ENCODE data around the gene G3BP2. TPM values are rescaled to one million over a fixed set of nuclear protein-coding genes. Genes with fewer than 3 reads are reported as not detected.

The G3BP2 gene
- polyA plus RNA-seq, 2 of the 4 experiments (the other 2 are of a cell fraction), result 159 to 179 TPM

DNA sequence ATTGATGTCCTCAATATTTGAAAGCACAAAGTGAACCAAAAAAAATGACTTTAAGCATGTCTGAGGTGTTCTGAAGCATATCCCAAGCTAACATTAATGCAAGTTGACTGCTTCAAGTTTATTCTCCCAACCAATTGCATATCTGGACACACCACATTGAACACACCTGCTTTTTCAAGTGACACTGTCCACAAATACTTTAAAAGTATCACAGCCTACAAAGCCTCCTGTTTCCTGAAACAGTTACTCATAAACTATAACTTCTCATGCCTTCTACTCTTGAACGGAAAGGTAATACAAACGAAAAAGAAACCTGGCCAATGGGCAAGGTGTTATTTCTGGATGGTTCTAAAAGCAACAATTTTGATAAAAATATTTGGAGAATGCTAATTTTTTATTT is 44.0 kb downstream of the G3BP2 start:
- peak overlapping the region; percentile 76 for H3K4me2 ChIP-seq
- DNase-seq (ENCODE audit: low read depth in 1 of 2, low spot score in 1 of 2), result no peak
- H3K27ac ChIP-seq, result no peak overlapping the region
- CTCF ChIA-PET, result interaction anchor here (1.5 kb wide), 1 partner anchor 19 kb away, joined by 3 read pairs; no protein-coding TSS in a partner anchor
- peak overlapping the region; percentile 84; the same call in 2 of the 3 replicates for H3K4me3 ChIP-seq
- 45% methylated on average over 2 of the region's 2 CpGs for WGBS (ENCODE audit: missing lambda C conversion rate)
- 0 out of 3 replicates have a peak, but pooled peaks cover 4% of the 10 kb centered on the region for H3K4me1 ChIP-seq
- no peaks in the 10 kb centered on the region for H3K9me3 ChIP-seq
- no peak for ATAC-seq
- POLR2A ChIA-PET, result no interaction called here
- TF ChIP-seq, protein P1, sequence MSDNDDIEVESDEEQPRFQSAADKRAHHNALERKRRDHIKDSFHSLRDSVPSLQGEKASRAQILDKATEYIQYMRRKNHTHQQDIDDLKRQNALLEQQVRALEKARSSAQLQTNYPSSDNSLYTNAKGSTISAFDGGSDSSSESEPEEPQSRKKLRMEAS (IDR thresholded peaks at IDR 0.05), result no peak
- TF ChIP-seq, protein P2, sequence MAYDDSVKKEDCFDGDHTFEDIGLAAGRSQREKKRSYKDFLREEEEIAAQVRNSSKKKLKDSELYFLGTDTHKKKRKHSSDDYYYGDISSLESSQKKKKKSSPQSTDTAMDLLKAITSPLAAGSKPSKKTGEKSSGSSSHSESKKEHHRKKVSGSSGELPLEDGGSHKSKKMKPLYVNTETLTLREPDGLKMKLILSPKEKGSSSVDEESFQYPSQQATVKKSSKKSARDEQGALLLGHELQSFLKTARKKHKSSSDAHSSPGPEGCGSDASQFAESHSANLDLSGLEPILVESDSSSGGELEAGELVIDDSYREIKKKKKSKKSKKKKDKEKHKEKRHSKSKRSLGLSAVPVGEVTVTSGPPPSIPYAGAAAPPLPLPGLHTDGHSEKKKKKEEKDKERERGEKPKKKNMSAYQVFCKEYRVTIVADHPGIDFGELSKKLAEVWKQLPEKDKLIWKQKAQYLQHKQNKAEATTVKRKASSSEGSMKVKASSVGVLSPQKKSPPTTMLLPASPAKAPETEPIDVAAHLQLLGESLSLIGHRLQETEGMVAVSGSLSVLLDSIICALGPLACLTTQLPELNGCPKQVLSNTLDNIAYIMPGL (CRISPR knock-in tag; IDR thresholded peaks at IDR 0.05; ENCODE audit: borderline replicate concordance), result no peak
- TF ChIP-seq FOSL2 (IDR thresholded peaks at IDR 0.05), result no peak
- no peak for TF ChIP-seq FOSL2 (CRISPR knock-in tag; IDR thresholded peaks at IDR 0.05)
- no peak for TF ChIP-seq CHD2 (IDR thresholded peaks at IDR 0.05; ENCODE audit: low read length, partially characterized antibody)
- FAIRE-seq, result no peak

DNA sequence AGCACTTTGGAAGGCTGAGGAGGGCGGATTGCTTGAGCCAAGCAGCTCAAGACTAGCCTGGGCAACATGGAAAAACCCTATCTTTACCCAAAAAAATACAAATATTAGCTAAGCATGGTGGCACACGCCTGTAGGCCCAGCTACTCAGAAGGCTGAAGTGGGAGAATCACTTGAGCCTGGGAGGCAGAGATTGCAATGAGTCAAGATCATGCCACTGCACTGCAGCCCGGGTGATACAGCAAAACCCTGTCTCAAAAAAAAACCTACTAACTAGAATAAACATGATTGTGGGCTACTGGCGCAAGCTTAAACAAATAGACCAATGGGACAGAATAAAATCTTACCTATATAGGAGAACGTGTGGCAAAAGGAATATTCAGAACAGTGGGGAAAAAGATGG is 50.2 kb downstream of the G3BP2 start:
- ChIA-PET POLR2A (no interaction called here), CTCF (no interaction called here)
- Histone ChIP-seq H3K9me3 (no peaks in the 10 kb centered on the region), H3K4me3 (no peak overlapping the region), H3K27ac (no peak overlapping the region), H3K4me2 (no peak overlapping the region), H3K4me1 (no peaks in the 10 kb centered on the region)
- no peak for ATAC-seq
- no peak for FAIRE-seq
- 76% methylated on average over 4 of the region's 5 CpGs for WGBS (ENCODE audit: missing lambda C conversion rate)
- no peak for TF ChIP-seq HDAC2 (IDR thresholded peaks at IDR 0.05)
- no peak for TF ChIP-seq MAFK (IDR thresholded peaks at IDR 0.05; ENCODE audit: partially characterized antibody)
- TF ChIP-seq, protein P3, sequence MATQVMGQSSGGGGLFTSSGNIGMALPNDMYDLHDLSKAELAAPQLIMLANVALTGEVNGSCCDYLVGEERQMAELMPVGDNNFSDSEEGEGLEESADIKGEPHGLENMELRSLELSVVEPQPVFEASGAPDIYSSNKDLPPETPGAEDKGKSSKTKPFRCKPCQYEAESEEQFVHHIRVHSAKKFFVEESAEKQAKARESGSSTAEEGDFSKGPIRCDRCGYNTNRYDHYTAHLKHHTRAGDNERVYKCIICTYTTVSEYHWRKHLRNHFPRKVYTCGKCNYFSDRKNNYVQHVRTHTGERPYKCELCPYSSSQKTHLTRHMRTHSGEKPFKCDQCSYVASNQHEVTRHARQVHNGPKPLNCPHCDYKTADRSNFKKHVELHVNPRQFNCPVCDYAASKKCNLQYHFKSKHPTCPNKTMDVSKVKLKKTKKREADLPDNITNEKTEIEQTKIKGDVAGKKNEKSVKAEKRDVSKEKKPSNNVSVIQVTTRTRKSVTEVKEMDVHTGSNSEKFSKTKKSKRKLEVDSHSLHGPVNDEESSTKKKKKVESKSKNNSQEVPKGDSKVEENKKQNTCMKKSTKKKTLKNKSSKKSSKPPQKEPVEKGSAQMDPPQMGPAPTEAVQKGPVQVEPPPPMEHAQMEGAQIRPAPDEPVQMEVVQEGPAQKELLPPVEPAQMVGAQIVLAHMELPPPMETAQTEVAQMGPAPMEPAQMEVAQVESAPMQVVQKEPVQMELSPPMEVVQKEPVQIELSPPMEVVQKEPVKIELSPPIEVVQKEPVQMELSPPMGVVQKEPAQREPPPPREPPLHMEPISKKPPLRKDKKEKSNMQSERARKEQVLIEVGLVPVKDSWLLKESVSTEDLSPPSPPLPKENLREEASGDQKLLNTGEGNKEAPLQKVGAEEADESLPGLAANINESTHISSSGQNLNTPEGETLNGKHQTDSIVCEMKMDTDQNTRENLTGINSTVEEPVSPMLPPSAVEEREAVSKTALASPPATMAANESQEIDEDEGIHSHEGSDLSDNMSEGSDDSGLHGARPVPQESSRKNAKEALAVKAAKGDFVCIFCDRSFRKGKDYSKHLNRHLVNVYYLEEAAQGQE (IDR thresholded peaks at IDR 0.05), result no peak
- TF ChIP-seq NPAS2 (CRISPR knock-in tag; IDR thresholded peaks at IDR 0.05; ENCODE audit: borderline replicate concordance), result no peak
- TF ChIP-seq JUN (IDR thresholded peaks at IDR 0.05), result no peak
- no peak for TF ChIP-seq ZFP36 (IDR thresholded peaks at IDR 0.05; ENCODE audit: borderline replicate concordance, partially characterized antibody)
- no peak for TF ChIP-seq CBX8 (IDR thresholded peaks at IDR 0.05)
- no peak for TF ChIP-seq RFX5 (IDR thresholded peaks at IDR 0.05)
- DNase-seq (ENCODE audit: low read depth in 1 of 2, low spot score in 1 of 2), result no peak

DNA sequence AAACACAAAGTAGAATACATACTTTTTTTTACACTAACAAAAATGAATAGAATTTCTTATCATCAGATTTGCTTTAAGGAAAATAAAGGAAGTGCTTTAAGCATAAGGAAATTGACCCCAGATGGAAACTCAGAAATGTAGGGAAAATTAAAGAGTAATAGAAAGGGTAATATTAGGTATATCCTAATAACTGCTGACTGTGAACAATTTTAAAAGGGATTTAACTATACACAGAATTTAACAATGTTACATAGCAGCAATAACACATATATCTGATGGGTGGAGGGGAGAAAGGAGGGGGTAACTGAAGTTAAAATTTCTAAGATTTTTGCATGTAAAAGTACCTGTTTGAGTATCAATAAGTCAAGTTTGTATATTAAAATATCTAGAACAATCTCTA is 51.5 kb downstream of the G3BP2 start:
- Histone ChIP-seq H3K27ac (no peak overlapping the region), H3K4me3 (no peak overlapping the region), H3K4me1 (no peaks in the 10 kb centered on the region), H3K4me2 (no peak overlapping the region), H3K9me3 (no peaks in the 10 kb centered on the region)
- ChIA-PET POLR2A (no interaction called here), CTCF (no interaction called here)
- DNase-seq (ENCODE audit: low read depth in 1 of 2, low spot score in 1 of 2) (no peak), ATAC-seq (no peak), FAIRE-seq (no peak)
- TF ChIP-seq PHF8 (IDR thresholded peaks at IDR 0.05; ENCODE audit: borderline replicate concordance, low read depth) (no peak), MAFK (IDR thresholded peaks at IDR 0.05; ENCODE audit: partially characterized antibody) (peak; percentile 68)

DNA sequence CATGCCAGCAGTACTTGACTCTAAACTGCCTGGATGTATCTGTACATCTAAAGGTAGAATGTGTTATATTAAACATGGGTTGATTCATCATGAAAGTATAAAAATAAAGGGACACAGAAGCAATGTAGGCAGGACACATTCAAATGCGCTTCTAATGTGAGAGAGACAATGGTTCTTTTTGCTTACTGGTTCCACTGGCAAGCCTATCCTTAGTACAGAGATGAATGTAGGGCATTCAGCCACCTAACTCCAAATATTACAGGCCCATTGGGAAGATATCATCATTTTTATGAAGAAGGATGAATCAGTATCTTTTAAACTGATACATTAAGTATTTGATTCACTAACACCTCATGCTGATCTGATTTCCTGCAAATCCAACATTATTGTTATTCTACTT is 60.9 kb downstream of the G3BP2 start:
- ChIA-PET CTCF (no interaction called here), POLR2A (no interaction called here)
- ATAC-seq, result no peak
- Histone ChIP-seq H3K9me3 (no peaks in the 10 kb centered on the region), H3K4me2 (no peak overlapping the region), H3K4me1 (no peaks in the 10 kb centered on the region), H3K27ac (no peak overlapping the region), H3K4me3 (no peak overlapping the region)
- no peak for FAIRE-seq
- no peak for DNase-seq (ENCODE audit: low read depth in 1 of 2, low spot score in 1 of 2)
- 85% methylated on average over 1 of the region's 1 CpG for WGBS (ENCODE audit: missing lambda C conversion rate)
- TF ChIP-seq CBX2 (IDR thresholded peaks at IDR 0.05; ENCODE audit: borderline replicate concordance, low read depth), result no peak

Measured in A549 (cell line).